ENCODE measurements around the gene CTAGE8.
"Not testable (repeated sequence)": the region's sequence is repeated elsewhere in the genome, so short reads cannot be mapped to it uniquely, and the experiment has no call there.

The CTAGE8 gene

GRCh38 chr7:144255471-144255897, 13.6 kb downstream of the CTAGE8 start:
- DNase-seq (no peak), ATAC-seq (no peak)

DNA sequence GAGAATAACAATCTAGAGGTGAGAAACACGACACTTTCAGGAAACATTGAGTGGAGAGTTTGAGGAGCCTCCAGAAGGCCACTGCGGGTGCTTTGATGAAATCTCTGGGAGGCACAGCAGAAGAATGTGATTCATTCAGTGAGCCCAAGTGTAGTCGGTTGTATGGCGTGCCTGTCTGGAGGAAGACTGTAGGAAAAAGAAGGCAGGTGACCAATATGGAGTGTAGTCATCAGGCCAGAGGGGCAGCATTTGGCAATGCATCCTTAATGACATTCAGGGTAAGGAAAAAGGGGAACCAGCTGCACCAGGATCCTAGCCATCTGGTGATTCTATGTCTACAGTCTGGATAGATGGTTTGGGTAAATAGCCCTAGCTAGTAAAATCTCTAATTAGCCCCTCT, 16.8 kb downstream of the CTAGE8 start:
- not testable (repeated sequence) for ATAC-seq, DNase-seq

DNA sequence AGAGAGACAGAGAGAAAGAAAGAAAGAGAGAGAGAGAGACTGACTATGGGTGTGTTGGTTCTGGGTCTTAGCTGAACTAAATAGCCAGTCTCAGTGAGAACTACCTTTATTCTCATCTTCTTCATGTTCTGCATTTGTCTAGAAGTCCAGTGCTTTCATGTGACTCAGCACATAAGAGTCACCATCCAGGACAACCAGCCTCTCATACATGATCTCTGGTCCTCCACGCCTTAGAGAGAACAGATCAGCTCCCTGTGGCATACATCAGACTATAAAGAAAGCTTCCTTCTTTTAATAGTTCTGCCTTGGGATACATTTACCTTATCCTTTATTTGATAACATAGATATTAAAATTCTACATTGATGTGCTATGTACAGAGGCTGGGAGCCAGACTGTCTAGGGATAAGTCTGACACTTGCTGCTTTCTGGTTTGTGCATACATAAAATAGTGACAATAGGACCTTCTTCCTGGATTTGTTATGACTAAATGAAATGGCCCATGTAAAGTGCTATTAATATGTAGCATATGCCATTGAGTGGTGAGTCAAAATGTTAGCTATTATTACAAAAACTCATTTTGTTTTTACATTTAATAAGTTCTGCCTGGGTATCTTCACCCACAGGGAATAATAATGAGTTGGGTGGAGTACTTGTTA, 21.3 kb downstream of the CTAGE8 start:
- DNase-seq, ATAC-seq: not testable (repeated sequence)

- DNase-seq, ATAC-seq: not testable (repeated sequence)
Measured at GRCh38 chr7:144246967-144247366, 22.1 kb downstream of the CTAGE8 start.

GRCh38 chr7:144245372-144245771, 23.7 kb downstream of the CTAGE8 start:
- DNase-seq, ATAC-seq: not testable (repeated sequence)

GRCh38 chr7:144239365-144239764, 29.7 kb downstream of the CTAGE8 start, which contains the start of gene OR2A42:
TSS of gene OR2A42 (minus strand) at chr7:144239605. CDS start at chr7:144232843, 6,762 bp downstream.
- not testable (repeated sequence) for ATAC-seq

DNA sequence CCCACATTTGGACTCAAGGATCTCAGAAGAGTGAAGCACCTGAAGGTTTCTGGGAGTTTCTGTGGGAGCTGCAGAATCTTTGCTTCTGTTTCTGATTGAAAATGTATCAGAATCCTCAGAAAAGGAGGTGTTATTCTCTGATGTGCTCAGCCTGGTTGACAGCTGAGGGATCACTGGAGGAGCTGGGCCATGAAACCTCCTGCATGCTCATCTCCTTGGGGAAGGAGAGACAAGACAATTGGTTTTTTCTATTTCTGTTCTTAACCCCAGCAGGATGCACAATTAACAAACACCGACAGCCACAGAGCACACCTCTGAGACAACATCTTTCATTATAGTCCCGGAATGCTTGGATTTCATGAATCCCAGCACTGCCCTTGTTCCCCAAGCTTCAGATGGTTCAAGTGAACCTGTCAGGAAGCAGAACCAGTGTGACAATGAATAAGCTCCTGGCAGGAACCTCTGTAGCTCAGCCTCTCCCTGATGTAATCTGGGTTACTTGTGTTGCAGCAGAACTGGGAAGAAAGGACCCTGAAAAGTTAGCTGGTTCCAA, 30.5 kb downstream of the CTAGE8 start:
- ATAC-seq, DNase-seq: not testable (repeated sequence)

More at GRCh38 chr7:144239365-144239764, 29.7 kb downstream of the CTAGE8 start, which contains the start of gene OR2A42:
- not testable (repeated sequence) for DNase-seq

DNA sequence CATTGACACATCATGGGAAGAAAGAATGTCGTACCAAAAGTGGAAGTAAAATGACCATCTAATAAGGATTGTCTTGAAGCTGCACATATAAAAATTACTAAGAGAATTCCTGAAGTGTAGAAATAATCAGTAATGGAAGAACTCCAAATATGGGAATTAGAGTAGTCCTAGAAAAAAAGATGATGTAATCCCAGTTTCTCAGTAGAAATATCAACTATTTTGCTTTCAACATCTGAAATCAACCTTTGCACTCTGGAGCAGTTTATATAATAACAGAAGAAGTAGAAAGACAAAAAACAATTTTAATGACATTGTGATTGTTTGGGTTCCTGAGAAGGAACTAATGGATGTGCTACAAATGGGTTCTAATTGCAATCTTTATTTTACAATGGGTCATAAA, 36.0 kb downstream of the CTAGE8 start:
- ATAC-seq, DNase-seq: not testable (repeated sequence)

DNA sequence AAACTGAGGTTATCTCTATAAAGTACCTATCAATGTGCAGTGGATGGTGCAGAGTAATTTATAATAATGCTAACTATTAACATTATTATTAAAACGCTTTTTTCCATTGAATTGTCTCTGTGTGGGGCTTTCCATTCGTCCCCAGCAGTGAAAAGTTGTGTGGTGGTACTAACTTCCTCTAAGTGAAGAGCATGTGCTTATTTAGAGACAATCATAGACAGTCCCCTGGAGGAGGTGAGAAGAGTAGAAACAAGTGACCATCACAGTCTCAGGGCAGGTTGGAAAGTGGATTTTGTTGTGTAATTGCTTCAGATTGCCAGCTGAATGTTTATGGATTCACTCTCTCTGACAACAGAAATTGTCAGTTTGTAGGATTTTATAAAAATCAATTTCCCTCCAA, 38.1 kb downstream of the CTAGE8 start:
- not testable (repeated sequence) for DNase-seq, ATAC-seq

- not testable (repeated sequence) for ATAC-seq, DNase-seq
Measured at GRCh38 chr7:144228810-144229209, 40.3 kb downstream of the CTAGE8 start.

DNA sequence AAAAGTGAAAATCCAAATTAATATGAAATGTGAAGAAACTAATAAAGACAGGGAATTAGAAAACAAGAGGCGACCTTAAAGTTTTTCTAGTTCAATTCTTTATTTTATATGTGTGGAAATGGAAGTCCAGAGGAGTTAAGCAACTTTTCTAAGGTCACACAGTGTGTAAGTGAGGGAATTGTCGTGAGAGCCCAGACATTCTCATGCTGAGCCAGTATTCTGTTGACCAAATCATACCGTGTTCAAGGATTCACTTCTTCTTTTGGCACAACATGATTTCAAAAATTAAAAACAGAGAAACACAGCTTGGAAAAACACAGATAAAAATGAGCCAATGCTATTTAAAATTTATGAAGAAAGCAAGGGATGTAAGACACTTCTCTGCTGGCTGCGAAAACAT, 42.2 kb downstream of the CTAGE8 start:
- not testable (repeated sequence) for ATAC-seq, DNase-seq

GRCh38 chr7:144223675-144224074, 45.4 kb downstream of the CTAGE8 start:
- ATAC-seq, DNase-seq: not testable (repeated sequence)

- not testable (repeated sequence) for DNase-seq, ATAC-seq
Measured at GRCh38 chr7:144220531-144220930, 48.6 kb downstream of the CTAGE8 start.

DNA sequence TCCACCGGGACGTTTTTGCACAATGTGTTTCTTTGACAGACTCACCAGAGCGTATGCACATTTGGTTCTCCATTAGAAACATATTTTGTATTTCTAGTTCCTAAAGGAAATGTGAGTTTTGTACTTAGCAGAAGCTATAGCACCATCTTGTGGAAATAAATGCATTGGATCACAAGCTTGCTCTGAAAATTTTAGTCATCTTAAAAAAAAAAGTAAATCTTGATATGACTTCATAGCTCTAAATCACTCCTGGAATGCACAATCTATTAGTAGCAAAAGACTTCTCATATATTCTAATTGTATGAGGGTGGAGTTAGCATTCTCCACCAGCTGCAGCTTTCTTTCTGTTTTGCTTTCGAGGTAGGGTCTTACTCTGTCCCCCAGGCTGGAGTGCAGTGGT, 49.9 kb downstream of the CTAGE8 start:
- DNase-seq, ATAC-seq: not testable (repeated sequence)

DNA sequence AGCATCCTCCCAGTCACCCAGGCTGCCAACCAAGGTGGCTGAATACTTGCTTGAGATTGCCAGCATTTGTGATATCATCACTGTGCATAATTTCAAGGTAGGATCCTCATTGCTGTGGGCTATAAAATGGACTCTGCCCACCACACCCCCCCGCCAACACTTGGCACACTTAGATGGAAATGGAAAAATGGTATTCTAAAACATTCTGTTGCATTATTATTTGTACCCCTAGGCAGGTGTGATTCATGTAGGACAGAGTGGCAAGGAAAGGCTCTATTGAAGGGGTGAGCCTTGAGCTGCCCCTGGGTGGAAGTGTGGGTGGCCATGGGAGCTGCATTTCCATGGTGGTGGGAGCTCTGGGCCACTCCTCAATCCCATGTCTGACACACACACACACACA, 50.5 kb downstream of the CTAGE8 start:
- not testable (repeated sequence) for ATAC-seq, DNase-seq

DNA sequence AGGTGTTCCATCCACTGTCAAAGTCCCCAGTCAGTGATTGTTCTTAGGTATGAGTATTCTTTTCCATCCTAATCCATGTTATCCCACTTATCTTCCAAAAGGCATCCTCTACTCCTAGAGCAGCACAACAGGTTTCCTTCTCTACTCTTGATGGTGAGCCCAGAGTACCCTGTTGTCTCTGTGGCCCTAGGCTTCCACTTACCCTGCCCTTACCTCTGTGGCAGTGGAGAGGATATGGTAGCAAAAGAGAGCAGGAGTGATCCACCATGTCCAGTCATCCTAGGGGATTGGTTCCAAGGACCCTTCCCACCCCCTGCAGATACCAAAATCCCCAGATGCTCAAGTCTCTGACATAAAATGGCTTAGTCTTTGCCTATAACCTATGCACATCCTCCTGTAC, 51.9 kb downstream of the CTAGE8 start:
- not testable (repeated sequence) for ATAC-seq, DNase-seq
